SK-N-MC (cell line): ENCODE data around the gene PREX1.

ENCODE experiments used
- EZH2 ChIP-seq: fragments of 200-600 bp; sonication (generic); IDR thresholded peaks from one replicate; pipeline ENCODE4 v1.6.1; 2017; ENCODE audit warnings: antibody characterized with exemption
- POLR2AphosphoS5 ChIP-seq: IDR thresholded peaks from 2 replicates; pipeline ENCODE4 v1.6.1; 2012; ENCODE audit warnings: mild to moderate bottlenecking, low read depth, low read length, borderline replicate concordance

DNA sequence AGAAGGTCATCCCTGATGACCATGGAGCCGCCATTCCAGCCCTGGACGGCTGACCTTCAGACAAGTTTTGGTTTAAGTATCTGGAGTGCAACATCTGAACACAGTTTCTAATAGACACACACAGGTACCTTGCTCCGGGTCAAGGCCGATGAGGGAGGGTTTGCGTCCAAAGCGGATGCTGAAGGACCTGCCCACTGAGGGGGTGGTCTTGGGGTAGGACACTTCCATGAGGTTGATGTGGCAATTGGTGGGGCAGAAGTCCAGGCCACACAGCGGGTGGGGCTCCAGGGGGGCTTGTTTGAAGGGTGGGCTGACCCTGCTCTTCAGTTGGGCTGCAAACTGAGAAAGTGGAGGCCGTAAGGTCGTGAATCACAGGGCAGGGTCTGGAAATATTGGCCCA, 177.9 kb downstream of the PREX1 start:
- TF ChIP-seq POLR2AphosphoS5, result no peak
- no peak for TF ChIP-seq EZH2
